ENCODE measurements around the gene PRRC2B.

DNA sequence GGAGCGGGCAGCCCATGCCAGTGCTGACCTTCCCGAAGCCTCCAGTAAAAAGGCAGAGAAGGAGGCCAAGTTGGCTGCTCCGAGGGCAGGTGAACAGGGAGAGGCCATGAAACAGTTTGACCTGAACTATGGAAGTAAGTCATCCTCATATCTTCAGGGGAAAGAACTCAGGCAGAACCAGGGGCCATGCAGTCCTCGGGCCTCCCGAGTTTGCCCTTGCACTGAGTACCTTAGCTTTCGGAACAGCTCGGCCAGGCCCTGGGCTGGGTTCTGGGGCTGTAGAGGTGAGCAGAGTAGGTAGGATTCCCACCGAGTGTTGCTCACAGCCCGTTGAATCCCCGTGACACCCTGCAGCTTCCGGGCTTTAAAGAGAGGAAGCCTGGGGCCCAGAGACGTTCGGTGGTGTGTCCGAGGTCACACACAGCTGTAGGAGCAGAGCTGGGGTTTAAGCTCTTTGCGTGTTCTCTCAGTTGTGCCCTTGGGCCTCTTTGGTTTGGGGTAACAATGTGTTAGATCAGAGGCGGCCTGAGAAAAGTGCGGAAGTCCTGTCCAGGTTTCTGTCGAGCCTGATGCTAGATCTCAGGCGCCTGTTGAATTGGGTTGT, 84.0 kb downstream of the PRRC2B start:
- no peak for TF ChIP-seq TAF1 (conservative IDR thresholded peaks at IDR 0.05)
- TF ChIP-seq, protein P1, sequence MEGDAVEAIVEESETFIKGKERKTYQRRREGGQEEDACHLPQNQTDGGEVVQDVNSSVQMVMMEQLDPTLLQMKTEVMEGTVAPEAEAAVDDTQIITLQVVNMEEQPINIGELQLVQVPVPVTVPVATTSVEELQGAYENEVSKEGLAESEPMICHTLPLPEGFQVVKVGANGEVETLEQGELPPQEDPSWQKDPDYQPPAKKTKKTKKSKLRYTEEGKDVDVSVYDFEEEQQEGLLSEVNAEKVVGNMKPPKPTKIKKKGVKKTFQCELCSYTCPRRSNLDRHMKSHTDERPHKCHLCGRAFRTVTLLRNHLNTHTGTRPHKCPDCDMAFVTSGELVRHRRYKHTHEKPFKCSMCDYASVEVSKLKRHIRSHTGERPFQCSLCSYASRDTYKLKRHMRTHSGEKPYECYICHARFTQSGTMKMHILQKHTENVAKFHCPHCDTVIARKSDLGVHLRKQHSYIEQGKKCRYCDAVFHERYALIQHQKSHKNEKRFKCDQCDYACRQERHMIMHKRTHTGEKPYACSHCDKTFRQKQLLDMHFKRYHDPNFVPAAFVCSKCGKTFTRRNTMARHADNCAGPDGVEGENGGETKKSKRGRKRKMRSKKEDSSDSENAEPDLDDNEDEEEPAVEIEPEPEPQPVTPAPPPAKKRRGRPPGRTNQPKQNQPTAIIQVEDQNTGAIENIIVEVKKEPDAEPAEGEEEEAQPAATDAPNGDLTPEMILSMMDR (IDR thresholded peaks at IDR 0.05; ENCODE audit: low read depth, low read length, missing input control) = no peak
- TF ChIP-seq SP1 (IDR thresholded peaks at IDR 0.05) = no peak
- no peak for TF ChIP-seq HNF4A (conservative IDR thresholded peaks at IDR 0.05)
- TF ChIP-seq, protein P2, sequence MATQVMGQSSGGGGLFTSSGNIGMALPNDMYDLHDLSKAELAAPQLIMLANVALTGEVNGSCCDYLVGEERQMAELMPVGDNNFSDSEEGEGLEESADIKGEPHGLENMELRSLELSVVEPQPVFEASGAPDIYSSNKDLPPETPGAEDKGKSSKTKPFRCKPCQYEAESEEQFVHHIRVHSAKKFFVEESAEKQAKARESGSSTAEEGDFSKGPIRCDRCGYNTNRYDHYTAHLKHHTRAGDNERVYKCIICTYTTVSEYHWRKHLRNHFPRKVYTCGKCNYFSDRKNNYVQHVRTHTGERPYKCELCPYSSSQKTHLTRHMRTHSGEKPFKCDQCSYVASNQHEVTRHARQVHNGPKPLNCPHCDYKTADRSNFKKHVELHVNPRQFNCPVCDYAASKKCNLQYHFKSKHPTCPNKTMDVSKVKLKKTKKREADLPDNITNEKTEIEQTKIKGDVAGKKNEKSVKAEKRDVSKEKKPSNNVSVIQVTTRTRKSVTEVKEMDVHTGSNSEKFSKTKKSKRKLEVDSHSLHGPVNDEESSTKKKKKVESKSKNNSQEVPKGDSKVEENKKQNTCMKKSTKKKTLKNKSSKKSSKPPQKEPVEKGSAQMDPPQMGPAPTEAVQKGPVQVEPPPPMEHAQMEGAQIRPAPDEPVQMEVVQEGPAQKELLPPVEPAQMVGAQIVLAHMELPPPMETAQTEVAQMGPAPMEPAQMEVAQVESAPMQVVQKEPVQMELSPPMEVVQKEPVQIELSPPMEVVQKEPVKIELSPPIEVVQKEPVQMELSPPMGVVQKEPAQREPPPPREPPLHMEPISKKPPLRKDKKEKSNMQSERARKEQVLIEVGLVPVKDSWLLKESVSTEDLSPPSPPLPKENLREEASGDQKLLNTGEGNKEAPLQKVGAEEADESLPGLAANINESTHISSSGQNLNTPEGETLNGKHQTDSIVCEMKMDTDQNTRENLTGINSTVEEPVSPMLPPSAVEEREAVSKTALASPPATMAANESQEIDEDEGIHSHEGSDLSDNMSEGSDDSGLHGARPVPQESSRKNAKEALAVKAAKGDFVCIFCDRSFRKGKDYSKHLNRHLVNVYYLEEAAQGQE (IDR thresholded peaks at IDR 0.05) = no peak
- TF ChIP-seq, protein P3, sequence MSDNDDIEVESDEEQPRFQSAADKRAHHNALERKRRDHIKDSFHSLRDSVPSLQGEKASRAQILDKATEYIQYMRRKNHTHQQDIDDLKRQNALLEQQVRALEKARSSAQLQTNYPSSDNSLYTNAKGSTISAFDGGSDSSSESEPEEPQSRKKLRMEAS (IDR thresholded peaks at IDR 0.05) = no peak
- TF ChIP-seq GABPA (IDR thresholded peaks at IDR 0.05 in 1 of 2, conservative IDR thresholded peaks at IDR 0.05 in 1 of 2) = no peak
- TF ChIP-seq RAD21 (IDR thresholded peaks at IDR 0.05) = no peak

All from liver (tissue), 3 donors.